ENCODE measurements around the gene HEATR9. TPM values are rescaled to one million over a fixed set of nuclear protein-coding genes. Genes with fewer than 3 reads are reported as not detected.

Gene HEATR9
- total RNA-seq, 1 donor from 2014 or later, result not detected

GRCh38 chr17:35811759-35812158 lies 56.9 kb downstream of the HEATR9 start:
- Mint-ChIP-seq H3K4me1 (ENCODE audit: low read depth) (peaks cover 14% of the 10 kb centered on the region), H3K36me3 (ENCODE audit: insufficient read depth) (peaks cover 5% of the 10 kb centered on the region), H3K4me3 (ENCODE audit: low read depth) (no peak overlapping the region), H3K27ac (no peak overlapping the region), H3K9me3 (ENCODE audit: low read depth) (no peaks in the 10 kb centered on the region), H3K27me3 (peaks cover 8% of the 10 kb centered on the region)
- no peak for TF ChIP-seq CTCF (IDR thresholded peaks at IDR 0.05; ENCODE audit: unreplicated experiment)
- DNase-seq (ENCODE audit: low spot score, unreplicated experiment), result no peak

- Mint-ChIP-seq H3K4me3 (ENCODE audit: low read depth) (peak overlapping the region; percentile 81), H3K4me1 (ENCODE audit: low read depth) (peaks cover 12% of the 10 kb centered on the region), H3K36me3 (ENCODE audit: insufficient read depth) (peaks cover 5% of the 10 kb centered on the region), H3K9me3 (ENCODE audit: low read depth) (no peaks in the 10 kb centered on the region), H3K27me3 (peaks cover 11% of the 10 kb centered on the region), H3K27ac (peak overlapping the region; percentile 99)
- no peak for DNase-seq (ENCODE audit: low spot score, unreplicated experiment)
- no peak for TF ChIP-seq CTCF (IDR thresholded peaks at IDR 0.05; ENCODE audit: unreplicated experiment)
These were observed 58.7 kb downstream of the HEATR9 start for GRCh38 chr17:35809855-35810461.

GRCh38 chr17:35808962-35809854 lies 59.5 kb downstream of the HEATR9 start, which contains the start of gene TAF15:
Gene TAF15 (plus strand): TSS chr17:35809484. CDS start chr17:35809570, 86 bp downstream.
- peak; percentile 92 for DNase-seq (ENCODE audit: low spot score, unreplicated experiment)
- Mint-ChIP-seq H3K4me1 (ENCODE audit: low read depth) (peaks cover 12% of the 10 kb centered on the region), H3K27me3 (peaks cover 11% of the 10 kb centered on the region), H3K36me3 (ENCODE audit: insufficient read depth) (peaks cover 5% of the 10 kb centered on the region), H3K9me3 (ENCODE audit: low read depth) (no peaks in the 10 kb centered on the region), H3K27ac (peak within 1 kb of the TSS; percentile 99), H3K4me3 (ENCODE audit: low read depth) (peak within 1 kb of the TSS; percentile 81)
- peak; percentile 71 for TF ChIP-seq CTCF (IDR thresholded peaks at IDR 0.05; ENCODE audit: unreplicated experiment)

- Mint-ChIP-seq H3K36me3 (ENCODE audit: insufficient read depth) (no peaks in the 10 kb centered on the region), H3K4me3 (ENCODE audit: low read depth) (peak overlapping the region; percentile 81), H3K27me3 (peaks cover 11% of the 10 kb centered on the region), H3K27ac (peak overlapping the region; percentile 99), H3K4me1 (ENCODE audit: low read depth) (peaks cover 12% of the 10 kb centered on the region), H3K9me3 (ENCODE audit: low read depth) (no peaks in the 10 kb centered on the region)
- no peak for DNase-seq (ENCODE audit: low spot score, unreplicated experiment)
- no peak for TF ChIP-seq CTCF (IDR thresholded peaks at IDR 0.05; ENCODE audit: unreplicated experiment)
These were observed 60.3 kb downstream of the HEATR9 start for GRCh38 chr17:35808240-35808961.
